HG03378 (cell line): ENCODE results near the gene LPIN1.
A peak's percentile ranks its signal among the peaks of the same experiment; 100 is the strongest.
"Not testable (repeated sequence)": the region's sequence is repeated elsewhere in the genome, so short reads cannot be mapped to it uniquely, and the experiment has no call there.

Source experiments
- ATAC-seq: cut with Tn5 transposase; IDR thresholded peaks from one replicate; pipeline ENCODE4 v1.9.1; 2021; ENCODE audit warnings: mild to moderate bottlenecking, moderate library complexity; ENCODE audit not compliant: unreplicated experiment

Gene LPIN1

DNA sequence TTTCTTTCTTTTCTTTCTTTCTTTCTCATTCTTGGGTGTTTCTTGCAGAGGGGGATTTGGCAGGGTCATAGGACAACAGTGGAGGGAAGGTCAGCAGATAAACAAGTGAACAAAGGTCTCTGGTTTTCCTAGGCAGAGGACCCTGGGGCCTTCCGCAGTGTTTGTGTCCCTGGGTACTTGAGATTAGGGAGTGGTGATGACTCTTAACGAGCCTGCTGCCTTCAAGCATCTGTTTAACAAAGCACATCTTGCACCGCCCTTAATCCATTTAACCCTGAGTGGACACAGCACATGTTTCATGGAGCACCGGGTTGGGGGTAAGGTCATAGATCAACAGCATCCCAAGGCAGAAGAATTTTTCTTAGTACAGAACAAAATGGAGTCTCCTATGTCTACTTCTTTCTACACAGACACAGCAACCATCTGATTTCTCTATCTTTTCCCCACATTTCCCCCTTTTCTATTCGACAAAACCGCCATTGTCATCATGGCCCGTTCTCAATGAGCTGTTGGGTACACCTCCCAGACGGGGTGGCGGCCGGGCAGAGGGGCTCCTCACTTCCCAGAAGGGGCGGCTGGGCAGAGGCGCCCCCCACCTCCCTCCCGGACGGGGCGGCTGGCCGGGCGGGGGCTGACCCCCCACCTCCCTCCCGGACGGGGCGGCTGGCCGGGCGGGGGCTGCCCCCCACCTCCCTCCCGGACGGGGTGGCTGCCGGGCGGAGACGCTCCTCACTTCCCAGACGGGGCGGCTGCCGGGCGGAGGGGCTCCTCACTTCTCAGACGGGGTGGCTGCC is 12.9 kb downstream of the LPIN1 start:
- not testable (repeated sequence) for ATAC-seq

DNA sequence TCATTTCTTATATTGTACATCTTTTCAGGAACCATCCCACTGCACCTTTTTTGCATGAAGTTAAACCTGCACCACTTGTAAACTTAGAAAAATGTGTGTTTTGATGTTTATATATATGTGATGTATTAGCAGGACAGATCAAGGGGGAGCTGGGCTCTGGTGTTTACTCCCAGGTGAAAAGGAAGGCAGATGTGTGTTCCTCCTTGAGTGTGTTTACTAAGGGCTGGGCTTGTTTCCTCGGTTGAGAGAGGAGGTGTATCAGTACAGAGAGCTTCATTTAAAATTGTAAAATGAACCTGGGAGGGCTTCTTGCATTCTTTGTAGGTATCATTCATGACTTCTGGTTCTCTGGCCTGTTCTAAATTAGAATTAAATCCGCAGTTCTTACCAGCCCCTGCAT is 14.8 kb downstream of the LPIN1 start:
- ATAC-seq, result no peak

DNA sequence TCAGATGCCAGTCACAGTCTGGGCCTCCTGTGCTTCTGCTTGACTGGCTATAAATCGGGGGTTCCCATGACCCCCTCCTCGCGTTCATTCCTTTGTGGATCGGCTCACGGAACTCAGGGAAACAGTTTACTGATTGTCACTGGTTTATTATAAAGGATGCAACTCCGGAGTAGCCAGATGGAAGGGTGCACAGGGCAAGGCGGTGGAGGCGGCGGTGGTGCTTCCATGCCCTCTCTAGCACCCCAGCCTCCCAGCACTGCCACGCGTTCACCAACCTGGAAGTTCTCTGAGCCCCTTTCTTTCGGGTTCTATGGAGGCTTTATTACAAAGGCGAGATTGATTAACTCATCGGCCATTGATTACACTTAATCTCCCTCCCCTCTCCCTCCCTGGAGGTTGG is 15.6 kb downstream of the LPIN1 start:
- ATAC-seq, result no peak

DNA sequence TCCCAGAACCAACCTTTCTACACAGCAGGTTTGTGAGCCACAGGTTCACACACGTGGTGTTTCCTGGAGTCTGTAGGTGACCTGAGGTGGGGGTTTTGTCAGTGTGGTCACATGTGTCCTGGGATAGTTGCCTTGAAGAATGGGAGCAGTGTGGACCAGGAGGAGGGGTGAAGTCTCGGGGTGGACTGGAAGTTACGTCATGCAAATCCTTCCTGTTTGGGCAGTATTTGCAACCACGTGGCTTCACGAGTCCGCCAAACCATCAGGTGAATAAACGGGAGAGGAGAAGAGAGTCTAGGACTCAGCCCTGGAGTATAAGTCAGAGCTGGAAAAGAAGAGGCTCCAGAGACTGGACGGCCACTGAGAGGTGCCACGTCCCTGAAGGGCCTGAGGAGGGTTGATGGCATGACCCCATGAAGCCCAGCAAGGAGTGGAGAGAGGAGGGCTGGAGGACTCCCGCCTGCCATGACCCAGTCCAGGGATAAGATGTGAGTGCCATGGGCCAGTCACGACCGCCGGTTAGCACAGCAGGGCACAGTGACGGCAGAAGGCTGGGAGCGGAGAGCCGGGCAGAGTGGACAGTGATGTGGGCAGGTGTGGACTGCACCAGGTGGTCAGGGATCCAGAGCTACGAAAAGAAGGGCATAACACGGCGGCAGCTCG is 16.5 kb downstream of the LPIN1 start:
- ATAC-seq, result no peak

DNA sequence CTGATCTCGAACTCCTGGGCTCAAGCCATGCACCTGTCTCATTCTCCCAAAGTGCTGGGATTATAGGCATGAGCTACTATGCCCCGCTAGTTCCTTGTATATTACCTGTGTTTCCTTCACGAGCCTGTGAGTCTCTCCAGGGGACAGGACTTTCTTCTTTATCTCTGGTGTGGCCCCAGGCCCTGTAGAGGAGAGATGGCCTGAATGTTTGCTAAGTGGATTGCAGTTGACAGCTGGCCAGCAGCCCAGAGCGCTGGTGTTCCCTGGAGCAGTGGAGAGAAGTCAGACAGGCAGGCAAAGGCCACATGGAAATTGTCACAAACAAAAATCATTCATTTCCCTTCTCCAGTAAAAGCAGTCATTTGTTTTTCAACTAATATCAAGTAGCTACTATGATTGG is 17.9 kb downstream of the LPIN1 start:
- ATAC-seq, result no peak

DNA sequence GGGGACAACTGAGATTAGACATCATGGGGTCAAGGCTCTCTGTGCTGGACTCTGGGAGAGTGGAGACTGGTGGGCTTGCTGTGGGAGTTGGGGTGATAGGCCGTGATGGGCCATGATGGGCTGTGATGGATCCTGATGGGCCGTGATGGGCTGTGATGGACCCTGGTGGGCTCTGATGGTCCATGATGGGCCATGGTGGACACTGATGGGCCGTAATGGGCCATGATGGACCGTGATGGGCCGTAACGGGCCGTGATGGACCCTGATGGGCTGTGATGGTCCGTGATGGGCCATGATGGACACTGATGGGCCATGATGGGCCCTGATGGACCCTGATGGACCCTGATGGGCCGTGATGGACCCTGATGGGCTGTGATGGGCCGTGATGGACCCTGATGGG is 18.5 kb downstream of the LPIN1 start:
- ATAC-seq, result no peak

DNA sequence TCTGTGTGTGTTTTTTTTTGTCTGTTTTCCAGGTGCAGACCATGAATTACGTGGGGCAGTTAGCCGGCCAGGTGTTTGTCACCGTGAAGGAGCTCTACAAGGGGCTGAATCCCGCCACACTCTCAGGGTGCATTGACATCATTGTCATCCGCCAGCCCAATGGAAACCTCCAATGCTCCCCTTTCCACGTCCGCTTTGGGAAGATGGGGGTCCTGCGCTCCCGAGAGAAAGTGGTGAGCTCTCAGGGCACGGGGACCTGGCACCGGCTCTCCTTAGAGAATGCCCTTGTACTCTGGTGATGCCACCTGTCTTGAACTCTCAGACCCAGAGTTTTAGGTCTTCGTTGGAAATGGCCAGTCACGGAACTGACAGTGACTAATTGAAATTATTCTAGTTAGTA is 19.1 kb downstream of the LPIN1 start:
- ATAC-seq, result no peak

DNA sequence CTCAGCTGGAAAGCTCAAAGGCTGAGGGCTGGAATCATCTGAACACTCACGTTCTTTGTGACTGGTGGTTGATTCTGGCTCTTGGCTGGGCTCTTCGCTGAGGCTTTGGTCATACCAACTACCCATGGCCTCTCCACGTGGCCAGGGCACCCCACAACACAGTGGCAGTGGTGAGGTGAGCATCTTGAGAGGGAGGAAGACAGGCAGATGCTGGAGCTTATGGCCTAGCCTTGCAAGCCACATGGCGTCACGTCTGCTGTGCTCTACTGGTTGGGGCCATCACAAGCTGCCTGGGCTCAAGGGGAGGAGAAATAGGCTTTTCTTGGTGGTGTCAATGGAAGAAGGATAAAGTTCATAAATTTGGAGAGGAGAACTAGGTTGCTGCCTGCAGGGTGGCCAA is 19.6 kb downstream of the LPIN1 start:
- no peak for ATAC-seq

DNA sequence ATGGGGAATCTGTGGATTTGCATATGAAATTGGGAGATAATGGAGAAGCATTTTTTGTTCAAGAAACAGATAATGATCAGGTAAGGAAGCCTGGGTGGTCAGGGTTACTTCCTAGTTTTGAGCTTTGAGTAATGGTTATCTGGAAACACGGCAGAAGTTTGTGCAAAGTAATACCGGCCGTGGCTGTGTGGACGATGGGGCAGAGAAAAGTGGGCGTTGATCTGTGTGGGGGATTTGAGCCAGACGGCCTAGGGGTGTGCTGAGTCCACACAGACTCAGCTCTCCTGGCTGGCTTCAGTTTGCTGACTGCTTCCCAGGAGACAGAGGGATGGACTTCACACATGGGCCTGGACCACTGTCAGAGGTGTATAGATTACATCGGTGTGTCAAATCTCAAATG is 21.3 kb downstream of the LPIN1 start:
- ATAC-seq, result no peak

DNA sequence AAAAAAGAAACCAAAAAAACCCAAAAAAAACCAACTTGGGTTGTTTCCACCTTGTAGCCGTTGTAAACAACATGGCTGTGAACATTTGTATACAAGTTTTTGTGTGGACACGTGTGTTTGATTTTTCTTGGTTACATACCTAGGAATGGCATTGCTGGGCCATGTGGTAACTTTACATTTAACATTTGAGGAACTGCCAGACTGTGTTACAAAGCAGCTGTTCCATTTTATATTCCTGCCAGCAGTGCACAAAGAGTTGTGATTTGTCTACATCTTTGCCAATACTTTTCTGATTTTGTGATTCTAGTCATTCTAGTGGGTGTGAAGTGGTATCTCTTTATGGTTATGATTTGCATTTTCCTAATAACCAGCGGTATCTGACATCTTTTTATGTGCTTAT is 22.5 kb downstream of the LPIN1 start:
- no peak for ATAC-seq

DNA sequence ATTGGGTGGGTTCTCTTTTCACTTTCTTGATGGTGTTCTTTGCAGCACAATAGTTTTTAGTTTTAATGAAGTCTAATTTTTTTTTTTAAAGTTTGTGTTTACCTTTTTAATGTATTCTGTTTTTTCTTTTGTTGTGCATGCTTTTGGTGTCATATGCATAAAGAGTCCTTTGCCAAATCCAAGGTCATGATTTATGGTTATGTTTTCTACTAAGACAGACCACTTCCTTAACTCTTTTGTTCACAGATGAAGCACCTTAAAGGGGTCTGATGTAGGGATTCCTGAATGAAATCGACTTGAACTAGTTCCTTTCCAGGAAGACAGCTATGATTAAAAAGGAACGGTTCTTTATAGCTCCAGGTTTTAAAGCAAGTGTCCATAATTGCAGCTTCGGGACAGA is 23.1 kb downstream of the LPIN1 start:
- no peak for ATAC-seq

DNA sequence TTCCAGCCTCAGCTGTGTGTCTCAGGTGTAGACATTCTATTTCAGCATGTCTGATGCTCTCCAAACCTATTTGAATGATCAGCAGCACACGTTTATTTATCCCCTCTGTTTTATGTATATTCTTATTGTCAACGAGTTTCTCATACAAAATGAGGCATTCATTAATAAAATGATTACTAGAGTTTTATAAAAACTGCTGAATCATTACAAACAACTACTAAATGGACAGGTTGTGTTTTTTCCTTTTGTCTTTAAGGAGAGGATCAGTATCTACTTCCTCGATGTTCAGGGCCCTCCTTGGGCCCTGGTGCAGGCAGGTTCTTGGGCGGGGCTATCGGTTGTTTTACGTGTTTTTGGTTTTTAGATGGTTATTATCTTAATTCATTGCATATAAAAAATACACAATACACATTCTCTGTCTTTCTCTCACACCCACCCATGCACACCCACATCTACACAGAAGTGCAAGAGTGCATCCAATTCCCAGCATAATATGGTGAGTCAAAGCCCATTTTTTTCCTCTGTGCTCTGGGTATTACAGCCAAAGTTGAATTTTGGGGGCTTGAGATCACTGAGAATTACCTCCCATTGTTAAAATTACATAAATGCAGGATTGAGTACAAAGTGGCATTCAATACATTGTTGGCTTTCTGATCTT is 24.2 kb downstream of the LPIN1 start:
- no peak for ATAC-seq

DNA sequence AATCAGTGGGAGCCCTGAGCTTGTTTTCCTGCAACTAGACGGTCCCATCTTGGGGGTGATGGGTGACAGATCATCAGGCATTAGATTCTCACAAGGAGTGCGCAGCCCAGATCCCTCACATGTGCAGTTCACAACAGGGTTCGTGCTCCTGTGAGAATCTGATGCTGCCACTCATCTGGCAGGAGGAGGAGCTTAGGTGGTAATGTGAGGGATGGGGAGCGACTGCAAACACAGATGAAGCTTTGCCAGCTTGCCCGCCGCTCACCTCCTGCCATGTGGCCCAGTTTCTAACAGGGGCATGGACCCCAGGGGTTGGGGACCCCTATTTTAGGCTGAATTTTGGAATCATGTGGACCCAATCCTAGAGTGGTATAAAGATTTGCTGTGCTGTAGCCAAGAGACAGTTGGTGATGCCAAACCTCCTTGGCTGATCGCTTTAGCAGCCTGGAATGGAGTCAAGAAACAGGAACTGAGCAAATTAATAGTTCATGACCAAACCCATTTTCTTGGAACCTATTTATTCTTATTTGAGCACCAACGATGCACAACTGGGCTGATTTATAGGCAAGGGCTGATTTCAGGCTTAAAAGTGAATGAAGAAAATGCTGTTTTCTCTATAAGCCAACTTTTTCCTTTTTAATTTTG is 25.7 kb downstream of the LPIN1 start:
- ATAC-seq, result no peak

DNA sequence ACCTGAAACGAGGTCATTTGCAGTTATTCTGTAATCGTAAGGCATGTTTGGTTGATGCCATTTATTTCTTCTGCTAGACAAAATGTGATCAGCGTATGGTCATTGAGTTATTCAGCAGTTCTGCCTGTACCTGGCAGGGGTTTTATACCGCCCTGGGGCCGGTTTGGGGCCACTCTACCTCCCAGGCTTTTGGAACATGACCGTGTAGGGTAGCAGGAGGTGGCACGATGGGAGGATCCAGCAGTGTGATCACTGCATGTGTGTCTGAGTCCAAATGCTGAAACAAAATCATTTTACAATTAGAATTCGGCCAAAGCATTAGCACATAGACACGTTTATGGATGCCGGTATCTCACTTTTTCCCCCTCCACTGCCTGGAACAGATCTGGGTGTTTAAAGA is 26.7 kb downstream of the LPIN1 start:
- ATAC-seq, result no peak

DNA sequence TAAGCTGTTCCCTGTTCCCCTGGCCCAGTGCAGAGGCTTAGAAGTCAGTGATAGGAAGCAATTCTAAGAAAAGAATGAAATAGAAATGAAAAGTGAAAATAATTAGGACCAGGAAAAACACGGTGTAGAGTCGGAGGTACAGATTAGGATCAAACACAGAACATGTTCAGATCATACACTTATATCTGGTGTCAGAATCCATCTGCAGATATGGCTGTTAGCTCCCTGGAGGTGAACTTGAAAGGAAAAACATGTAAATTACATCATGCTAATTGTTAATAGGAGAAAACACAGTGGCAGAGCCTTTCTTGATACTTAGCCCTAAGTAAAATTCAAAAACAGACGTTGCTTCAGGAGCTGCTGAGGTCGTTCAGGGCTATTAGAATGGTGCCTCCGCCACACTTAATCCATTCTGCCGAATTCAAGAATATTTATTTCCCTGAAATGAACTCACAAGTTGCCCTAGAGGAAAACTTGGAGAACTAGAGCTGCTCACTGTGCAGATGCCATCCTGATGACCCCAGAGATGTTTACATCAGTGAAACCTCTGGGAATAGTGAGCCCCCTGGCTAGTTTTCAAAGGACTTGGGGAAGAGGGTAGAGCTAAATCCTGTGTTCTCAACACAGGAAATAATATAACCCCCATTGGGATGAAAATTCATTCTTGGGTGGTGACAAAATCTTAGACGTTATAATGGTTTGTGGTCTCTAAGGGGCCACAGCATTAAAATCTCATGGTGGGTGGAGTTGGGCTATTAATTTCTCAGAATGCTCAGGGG is 27.5 kb downstream of the LPIN1 start:
- no peak for ATAC-seq

DNA sequence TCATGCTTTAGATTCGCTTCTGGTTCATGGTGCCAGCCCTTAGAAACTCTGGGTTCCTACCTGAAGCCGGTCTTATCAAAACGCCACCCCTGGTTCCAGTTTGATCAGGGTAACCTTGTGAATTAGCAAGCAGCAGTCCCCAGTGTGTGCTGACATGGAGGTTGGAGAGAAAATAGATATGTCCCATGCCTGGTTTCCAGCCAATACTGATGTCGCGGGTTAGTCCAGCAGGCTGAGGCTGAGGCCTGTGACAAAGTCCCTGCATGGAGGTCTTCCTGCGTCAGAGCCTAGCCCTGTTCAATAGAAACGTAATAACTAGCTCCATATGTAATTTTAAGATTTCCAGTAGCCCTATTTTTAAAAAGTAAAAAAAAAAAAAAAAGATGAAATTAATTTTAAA is 28.2 kb downstream of the LPIN1 start:
- ATAC-seq, result no peak

DNA sequence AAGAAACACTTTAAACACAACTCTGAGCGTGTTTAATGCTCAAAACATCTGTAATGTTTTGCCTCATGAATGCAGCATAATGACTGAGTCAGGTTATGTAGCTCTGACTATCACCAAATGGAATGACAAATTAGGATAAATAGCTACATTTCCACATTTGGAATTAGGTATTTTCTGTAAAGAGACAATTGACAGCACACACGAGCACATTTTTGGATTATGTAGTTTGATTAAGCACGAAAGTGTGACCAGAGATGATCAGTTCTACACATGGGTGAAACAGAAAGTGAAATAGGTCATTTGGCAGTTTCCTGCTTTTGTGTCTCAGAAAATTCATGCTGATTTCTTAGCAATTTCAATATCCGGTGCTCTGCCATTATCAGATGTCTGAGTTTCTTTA is 29.0 kb downstream of the LPIN1 start:
- ATAC-seq, result peak; percentile 88

DNA sequence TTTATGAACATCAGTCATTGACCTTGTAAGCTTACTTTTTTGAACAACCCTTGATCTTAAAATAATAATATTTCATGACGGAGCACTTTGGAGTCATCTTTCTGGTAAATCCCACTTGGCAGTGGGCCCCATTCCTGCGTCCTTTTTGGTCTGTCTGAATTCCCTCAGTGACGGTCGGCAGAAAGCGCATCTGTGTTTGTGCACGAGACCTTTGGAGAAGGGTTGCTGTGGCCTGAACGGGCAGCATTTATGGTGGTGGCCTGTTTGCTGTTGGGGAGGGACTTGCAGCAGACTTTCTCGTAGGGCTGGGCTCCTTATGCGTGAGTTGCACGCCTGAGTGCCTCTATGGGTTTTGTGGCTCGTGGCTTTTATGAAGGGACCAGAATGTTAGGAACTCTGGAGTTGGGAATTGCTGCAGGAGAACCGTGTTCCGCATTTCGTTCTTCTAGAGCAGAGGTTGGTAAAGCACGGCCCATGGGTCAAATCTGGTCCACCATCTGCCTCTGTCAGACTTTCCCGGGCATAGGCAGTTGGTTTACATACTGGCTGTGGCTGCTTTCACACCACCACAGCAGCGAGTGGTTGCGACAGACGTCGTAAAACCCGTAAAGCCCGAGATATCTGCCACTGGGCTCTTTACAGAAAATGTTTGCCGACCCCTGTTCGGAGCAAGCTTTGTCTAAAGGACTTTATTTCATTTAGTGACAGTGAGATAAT is 30.8 kb downstream of the LPIN1 start:
- no peak for ATAC-seq

DNA sequence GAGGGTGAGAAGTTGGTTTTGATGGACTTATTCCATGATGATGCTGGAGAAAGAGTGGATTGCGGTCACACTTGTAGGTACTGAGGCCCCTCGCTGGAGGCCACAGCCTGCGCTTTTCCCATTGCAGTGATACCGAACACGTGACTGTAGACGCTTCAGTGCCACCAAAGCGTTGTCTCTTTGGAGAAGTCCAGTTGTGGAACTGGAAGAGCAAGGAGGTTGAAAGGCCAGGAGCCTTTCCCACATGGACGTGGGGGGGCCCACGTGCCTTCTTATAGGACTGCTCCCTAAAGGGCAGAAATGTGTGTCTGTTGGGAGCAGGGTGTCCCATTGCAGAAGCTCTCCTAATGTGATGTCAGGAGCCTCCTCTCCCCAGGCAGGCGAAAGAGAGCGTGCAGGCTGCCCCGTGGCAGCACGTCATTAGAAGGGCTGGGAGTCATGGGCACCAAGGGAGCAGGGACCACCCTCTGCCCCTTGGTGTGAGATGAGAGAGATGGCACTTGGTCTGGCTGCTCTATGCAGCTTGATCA is 31.5 kb downstream of the LPIN1 start:
- ATAC-seq, result no peak

DNA sequence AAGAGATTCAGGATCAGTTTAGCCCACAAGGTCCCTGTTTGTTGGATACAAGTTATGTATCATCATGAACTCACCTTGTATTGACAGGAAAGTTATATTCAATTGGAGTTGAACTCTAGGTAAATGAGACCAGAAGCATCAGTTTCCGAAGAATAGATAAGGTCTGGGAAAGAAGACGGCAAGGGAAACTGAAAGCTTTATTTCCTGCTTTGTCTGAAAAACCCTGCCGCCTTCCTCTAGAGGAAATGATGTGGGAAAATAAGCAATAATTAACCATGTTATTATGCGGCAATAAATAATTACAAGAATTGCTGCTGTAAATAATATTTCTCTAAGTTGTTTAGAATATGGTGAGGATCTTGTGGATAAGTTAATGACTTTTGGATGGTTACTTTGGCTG is 32.0 kb downstream of the LPIN1 start:
- ATAC-seq, result no peak
